ENCODE results near the gene NPAS1.
"Not testable (repeated sequence)": the region's sequence is repeated elsewhere in the genome, so short reads cannot be mapped to it uniquely, and the experiment has no call there.

The NPAS1 gene

DNA sequence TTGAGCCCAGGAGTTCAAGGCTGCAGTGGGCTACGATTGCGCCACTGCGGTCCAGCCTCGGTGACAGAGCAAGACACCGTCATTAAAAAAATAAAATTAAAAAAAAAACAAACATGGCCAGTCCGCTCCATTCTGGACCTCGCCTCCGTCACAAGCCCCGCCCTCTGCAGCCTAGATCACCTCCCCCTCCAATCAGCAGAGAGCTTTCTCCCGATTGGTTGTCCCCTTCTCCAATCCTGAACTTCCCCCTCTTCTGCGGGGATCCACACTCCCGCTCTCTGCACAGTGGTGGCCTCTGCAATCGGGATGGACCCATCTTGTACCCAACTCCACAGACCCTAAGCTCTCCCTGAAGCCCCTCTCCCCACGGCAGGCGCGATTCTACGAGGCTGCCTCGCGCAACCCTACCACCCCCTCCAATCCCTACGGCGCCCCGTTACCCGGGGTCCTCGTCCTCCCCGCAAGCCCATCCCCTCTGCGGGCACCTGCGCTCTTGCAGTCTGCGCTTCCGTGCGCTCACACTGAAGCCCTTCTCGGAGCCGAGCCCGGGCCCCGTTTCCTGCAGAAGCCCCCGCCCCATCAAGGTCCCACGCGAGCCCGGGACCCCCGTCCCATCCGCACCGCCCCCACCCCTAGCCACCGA lies 28.2 kb downstream of the NPAS1 start:
- Histone ChIP-seq H3K4me3 (IDR thresholded peaks at IDR 0.05; ENCODE audit: insufficient read depth, low read depth, low read length) (no peak overlapping the region), H3K36me3 (ENCODE audit: insufficient read depth) (no peaks in the 10 kb centered on the region), H3K4me2 (peak overlapping the region; percentile 77), H2AFZ (ENCODE audit: low read depth) (peak overlapping the region; percentile 80), H3K4me1 (ENCODE audit: low read depth, poor library complexity, severe bottlenecking) (no peaks in the 10 kb centered on the region), H3K9ac (peak overlapping the region; percentile 37; the same call in 1 of the 2 replicates), H3K27ac (no peak overlapping the region), H4K20me1 (ENCODE audit: insufficient read depth) (no peaks in the 10 kb centered on the region), H3K27me3 (ENCODE audit: insufficient read depth, low read depth) (no peaks in the 10 kb centered on the region), H3K79me2 (ENCODE audit: insufficient read depth, low read depth) (peaks cover 5% of the 10 kb centered on the region; the same call in 1 of the 2 replicates)
- TF ChIP-seq, protein P1, sequence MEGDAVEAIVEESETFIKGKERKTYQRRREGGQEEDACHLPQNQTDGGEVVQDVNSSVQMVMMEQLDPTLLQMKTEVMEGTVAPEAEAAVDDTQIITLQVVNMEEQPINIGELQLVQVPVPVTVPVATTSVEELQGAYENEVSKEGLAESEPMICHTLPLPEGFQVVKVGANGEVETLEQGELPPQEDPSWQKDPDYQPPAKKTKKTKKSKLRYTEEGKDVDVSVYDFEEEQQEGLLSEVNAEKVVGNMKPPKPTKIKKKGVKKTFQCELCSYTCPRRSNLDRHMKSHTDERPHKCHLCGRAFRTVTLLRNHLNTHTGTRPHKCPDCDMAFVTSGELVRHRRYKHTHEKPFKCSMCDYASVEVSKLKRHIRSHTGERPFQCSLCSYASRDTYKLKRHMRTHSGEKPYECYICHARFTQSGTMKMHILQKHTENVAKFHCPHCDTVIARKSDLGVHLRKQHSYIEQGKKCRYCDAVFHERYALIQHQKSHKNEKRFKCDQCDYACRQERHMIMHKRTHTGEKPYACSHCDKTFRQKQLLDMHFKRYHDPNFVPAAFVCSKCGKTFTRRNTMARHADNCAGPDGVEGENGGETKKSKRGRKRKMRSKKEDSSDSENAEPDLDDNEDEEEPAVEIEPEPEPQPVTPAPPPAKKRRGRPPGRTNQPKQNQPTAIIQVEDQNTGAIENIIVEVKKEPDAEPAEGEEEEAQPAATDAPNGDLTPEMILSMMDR (conservative IDR thresholded peaks at IDR 0.05; ENCODE audit: low read depth, low read length) = no peak

DNA sequence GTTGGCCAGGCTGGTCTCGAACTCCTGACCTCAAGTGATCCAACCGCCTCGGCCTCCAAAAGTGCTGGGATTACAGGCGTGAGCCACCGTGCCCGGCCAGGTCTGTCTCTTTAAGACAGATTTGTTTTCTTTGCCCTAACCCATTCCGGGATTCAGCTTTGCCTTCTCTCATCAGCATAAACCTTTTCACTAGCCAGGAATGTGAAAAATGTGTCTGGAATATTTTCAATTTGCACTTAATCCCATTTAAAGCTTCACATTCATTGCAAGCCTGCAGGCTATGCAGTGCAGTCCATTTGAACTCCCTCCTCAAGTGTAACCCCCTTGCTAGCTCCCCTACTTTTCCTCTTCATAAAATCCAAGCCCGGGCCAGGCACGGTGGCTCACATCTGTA lies 29.7 kb downstream of the NPAS1 start:
- Histone ChIP-seq H3K27ac (no peak overlapping the region), H3K79me2 (ENCODE audit: insufficient read depth, low read depth) (peaks cover 5% of the 10 kb centered on the region; the same call in 1 of the 2 replicates), H3K9ac (no peak overlapping the region; the same call in 1 of the 2 replicates), H4K20me1 (ENCODE audit: insufficient read depth) (no peaks in the 10 kb centered on the region), H3K36me3 (ENCODE audit: insufficient read depth) (no peaks in the 10 kb centered on the region), H2AFZ (ENCODE audit: low read depth) (peak overlapping the region; percentile 80), H3K27me3 (ENCODE audit: insufficient read depth, low read depth) (no peaks in the 10 kb centered on the region; the same call in 1 of the 2 replicates), H3K4me3 (IDR thresholded peaks at IDR 0.05; ENCODE audit: insufficient read depth, low read depth, low read length) (no peak overlapping the region), H3K4me2 (peak overlapping the region; percentile 43), H3K4me1 (ENCODE audit: low read depth, poor library complexity, severe bottlenecking) (no peaks in the 10 kb centered on the region)
- TF ChIP-seq, protein P1 (conservative IDR thresholded peaks at IDR 0.05; ENCODE audit: low read depth, low read length) = no peak

DNA sequence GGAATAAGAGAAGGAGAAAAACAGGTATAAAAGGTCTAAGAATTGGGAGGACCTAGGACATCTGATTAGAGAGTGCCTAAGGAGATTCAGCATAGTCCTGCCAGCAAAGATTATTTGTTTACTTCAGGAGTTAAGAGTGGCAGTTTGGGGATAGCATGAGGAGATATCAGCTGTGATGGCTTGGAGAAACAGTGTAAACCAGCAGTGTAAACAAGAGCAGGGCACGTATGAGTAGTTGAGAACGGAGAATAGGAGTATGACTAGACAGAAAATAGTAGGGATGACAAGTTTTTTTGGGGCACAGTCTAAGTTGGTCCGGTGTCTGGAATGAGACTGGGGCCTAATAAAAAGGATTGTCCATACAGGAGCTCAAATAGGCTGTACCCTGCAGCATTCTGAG lies 30.9 kb downstream of the NPAS1 start:
- H2AFZ ChIP-seq (ENCODE audit: low read depth) = not testable (repeated sequence)

DNA sequence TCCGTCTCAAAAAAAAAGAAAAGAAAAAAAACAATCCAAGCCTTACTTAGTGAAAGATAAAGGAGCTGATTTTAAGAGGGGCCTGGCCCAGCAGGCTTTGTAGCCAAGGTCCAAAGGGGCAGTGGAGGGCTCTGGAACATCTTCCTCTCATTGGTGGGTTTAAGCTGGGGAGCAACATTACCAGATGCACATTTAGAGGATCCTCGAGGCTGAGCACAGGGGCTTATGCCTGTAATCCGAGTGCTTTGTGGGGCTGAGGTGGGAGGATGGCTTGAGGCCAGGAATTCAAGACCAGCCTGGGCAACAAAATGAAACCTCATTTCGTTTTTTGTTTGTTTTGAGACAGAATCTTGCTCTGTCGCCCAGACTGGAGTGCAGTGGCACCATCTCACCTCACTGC lies 36.8 kb downstream of the NPAS1 start:
- Histone ChIP-seq H3K4me2 (no peak overlapping the region), H3K79me2 (ENCODE audit: insufficient read depth, low read depth) (no peaks in the 10 kb centered on the region), H3K36me3 (ENCODE audit: insufficient read depth) (no peaks in the 10 kb centered on the region), H2AFZ (ENCODE audit: low read depth) (no peak overlapping the region), H3K27ac (no peak overlapping the region), H3K4me1 (ENCODE audit: low read depth, poor library complexity, severe bottlenecking) (no peaks in the 10 kb centered on the region), H3K4me3 (IDR thresholded peaks at IDR 0.05; ENCODE audit: insufficient read depth, low read depth, low read length) (no peak overlapping the region), H3K27me3 (ENCODE audit: insufficient read depth, low read depth) (no peaks in the 10 kb centered on the region; the same call in 1 of the 2 replicates), H3K9ac (no peak overlapping the region), H4K20me1 (ENCODE audit: insufficient read depth) (no peaks in the 10 kb centered on the region)
- TF ChIP-seq, protein P1 (conservative IDR thresholded peaks at IDR 0.05; ENCODE audit: low read depth, low read length) = no peak

More for the DNA sequence above, 30.9 kb downstream of the NPAS1 start:
- H3K36me3 ChIP-seq (ENCODE audit: insufficient read depth); H4K20me1 ChIP-seq (ENCODE audit: insufficient read depth); H3K9ac ChIP-seq; H3K27ac ChIP-seq; H3K4me2 ChIP-seq; H3K27me3 ChIP-seq (ENCODE audit: insufficient read depth, low read depth); H3K4me3 ChIP-seq (IDR thresholded peaks at IDR 0.05; ENCODE audit: insufficient read depth, low read depth, low read length); H3K4me1 ChIP-seq (ENCODE audit: low read depth, poor library complexity, severe bottlenecking); H3K79me2 ChIP-seq (ENCODE audit: insufficient read depth, low read depth): not testable (repeated sequence)

DNA sequence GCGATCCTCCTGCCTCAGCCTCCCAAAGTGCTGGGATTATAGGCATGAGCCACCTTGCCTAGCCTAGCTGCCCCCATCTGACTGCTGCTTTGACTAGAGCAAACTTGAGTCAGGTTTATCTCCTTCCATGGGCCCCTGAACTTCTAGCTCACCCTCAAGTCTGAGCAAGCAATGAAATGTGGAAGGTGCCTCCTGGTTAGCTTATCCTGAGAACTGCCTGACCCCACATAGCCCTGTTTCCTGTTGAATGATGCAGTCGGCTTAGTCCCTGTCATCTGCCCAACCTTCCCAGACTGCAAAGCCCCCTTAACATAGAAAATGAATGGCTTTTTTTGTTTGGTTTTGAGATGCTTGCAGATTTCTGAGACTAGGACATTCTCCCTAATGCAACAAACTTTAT lies 37.7 kb downstream of the NPAS1 start:
- H3K27ac ChIP-seq = no peak overlapping the region
- H3K27me3 ChIP-seq (ENCODE audit: insufficient read depth, low read depth) = no peaks in the 10 kb centered on the region; the same call in 1 of the 2 replicates
- H3K4me3 ChIP-seq (IDR thresholded peaks at IDR 0.05; ENCODE audit: insufficient read depth, low read depth, low read length) = no peak overlapping the region
- H4K20me1 ChIP-seq (ENCODE audit: insufficient read depth) = no peaks in the 10 kb centered on the region
- no peaks in the 10 kb centered on the region for H3K79me2 ChIP-seq (ENCODE audit: insufficient read depth, low read depth)
- no peak overlapping the region for H3K4me2 ChIP-seq
- TF ChIP-seq, protein P1 (conservative IDR thresholded peaks at IDR 0.05; ENCODE audit: low read depth, low read length) = no peak
- no peaks in the 10 kb centered on the region for H3K4me1 ChIP-seq (ENCODE audit: low read depth, poor library complexity, severe bottlenecking)
- no peak overlapping the region for H2AFZ ChIP-seq (ENCODE audit: low read depth)
- no peak overlapping the region for H3K9ac ChIP-seq
- no peaks in the 10 kb centered on the region for H3K36me3 ChIP-seq (ENCODE audit: insufficient read depth)

Measured in KMS-11 (cell line).